ENCODE results near the gene IFNGR1.
"Not testable (repeated sequence)": the region's sequence is repeated elsewhere in the genome, so short reads cannot be mapped to it uniquely, and the experiment has no call there.

IFNGR1 gene

GRCh38 chr6:137208279-137208678 is 10.9 kb downstream of the IFNGR1 start:
- no peak for FAIRE-seq

GRCh38 chr6:137207457-137207856 is 11.7 kb downstream of the IFNGR1 start:
- not testable (repeated sequence) for FAIRE-seq

GRCh38 chr6:137206577-137206976 is 12.6 kb downstream of the IFNGR1 start:
- peak; percentile 11 for FAIRE-seq

GRCh38 chr6:137203256-137203655 is 15.9 kb downstream of the IFNGR1 start:
- no peak for FAIRE-seq

GRCh38 chr6:137202078-137202477 is 17.1 kb downstream of the IFNGR1 start:
- peak; percentile 9 for FAIRE-seq

- FAIRE-seq, result no peak
These were observed 18.2 kb downstream of the IFNGR1 start for GRCh38 chr6:137201006-137201405.

GRCh38 chr6:137200288-137200687 is 18.9 kb downstream of the IFNGR1 start:
- FAIRE-seq, result no peak

GRCh38 chr6:137197684-137198645 is 21.2 kb downstream of the IFNGR1 start:
- no peak for FAIRE-seq

GRCh38 chr6:137193256-137194070 is 25.7 kb downstream of the IFNGR1 start:
- FAIRE-seq, result no peak

- no peak for FAIRE-seq
These were observed 26.4 kb downstream of the IFNGR1 start for GRCh38 chr6:137192821-137193220.

- no peak for FAIRE-seq
These were observed 27.5 kb downstream of the IFNGR1 start for GRCh38 chr6:137191670-137192069.

GRCh38 chr6:137191236-137191635 is 27.9 kb downstream of the IFNGR1 start:
- no peak for FAIRE-seq

GRCh38 chr6:137190583-137191094 is 28.5 kb downstream of the IFNGR1 start:
- no peak for FAIRE-seq

- FAIRE-seq, result no peak
These were observed 30.3 kb downstream of the IFNGR1 start for GRCh38 chr6:137188855-137189254.

- no peak for FAIRE-seq
These were observed 33.9 kb downstream of the IFNGR1 start for GRCh38 chr6:137185290-137185689.

GRCh38 chr6:137182654-137183073 is 36.5 kb downstream of the IFNGR1 start:
- no peak for FAIRE-seq

GRCh38 chr6:137181891-137182653 is 37.1 kb downstream of the IFNGR1 start:
- no peak for FAIRE-seq

- FAIRE-seq, result no peak
These were observed 41.6 kb downstream of the IFNGR1 start for GRCh38 chr6:137177611-137178010.

GRCh38 chr6:137176729-137177128 is 42.5 kb downstream of the IFNGR1 start:
- no peak for FAIRE-seq

GRCh38 chr6:137175868-137176245 is 43.3 kb downstream of the IFNGR1 start:
- FAIRE-seq, result no peak

- FAIRE-seq, result no peak
These were observed 43.9 kb downstream of the IFNGR1 start for GRCh38 chr6:137175157-137175867.

- FAIRE-seq, result no peak
These were observed 45.7 kb downstream of the IFNGR1 start, which contains the start of gene IL22RA2 for GRCh38 chr6:137173501-137173900. IL22RA2 (minus strand) TSS chr6:137173644; CDS start chr6:137161749, 11,895 bp downstream.
